Neural crest cell (in vitro differentiated cells): ENCODE data around the gene ANKRD31. TPM values are rescaled to one million over a fixed set of nuclear protein-coding genes. Genes with fewer than 3 reads are reported as not detected.
"Not testable (repeated sequence)": the region's sequence is repeated elsewhere in the genome, so short reads cannot be mapped to it uniquely, and the experiment has no call there.

ENCODE experiments used
- DNase-seq: peaks from one replicate; pipeline ENCODE4 v3.0.0; 2021; ENCODE audit warnings: low read depth, mixed read lengths, low spot score
- H3K27ac Mint-ChIP-seq: one replicate; pipeline ENCODE4 v1.8.0; 2021; ENCODE audit warnings: mild to moderate bottlenecking, mixed read lengths; ENCODE audit not compliant: unreplicated experiment
- H3K27me3 Mint-ChIP-seq: 2 replicates; pipeline ENCODE4 v1.8.0; 2021; ENCODE audit warnings: low read depth, mild to moderate bottlenecking, mixed read lengths
- H3K36me3 Mint-ChIP-seq: 2 replicates; pipeline ENCODE4 v1.8.0; 2021; ENCODE audit warnings: low read depth, mild to moderate bottlenecking, mixed read lengths
- H3K4me1 Mint-ChIP-seq: 2 replicates; pipeline ENCODE4 v1.8.0; 2021; ENCODE audit warnings: mixed read lengths
- H3K4me3 Mint-ChIP-seq: one replicate; pipeline ENCODE4 v1.8.0; 2021; ENCODE audit warnings: mild to moderate bottlenecking, mixed read lengths
- H3K9me3 Mint-ChIP-seq: 2 replicates; pipeline ENCODE4 v1.8.0; 2021; ENCODE audit warnings: mixed read lengths
- total RNA-seq: library from RNA; stranded (reverse); gene quantifications from 2 replicates; pipeline ENCODE4 v1.2.1, GENCODE V29; 2021
- TF ChIP-seq, protein P1 (sequence below): fragments of 200-600 bp; sonication (generic); conservative IDR thresholded peaks from 2 replicates; pipeline ENCODE4 v1.5.0; 2021; ENCODE audit warnings: antibody characterized with exemption, mild to moderate bottlenecking

ANKRD31 gene
- total RNA-seq, 1 donor from 2014 or later = 0.51 TPM

DNA sequence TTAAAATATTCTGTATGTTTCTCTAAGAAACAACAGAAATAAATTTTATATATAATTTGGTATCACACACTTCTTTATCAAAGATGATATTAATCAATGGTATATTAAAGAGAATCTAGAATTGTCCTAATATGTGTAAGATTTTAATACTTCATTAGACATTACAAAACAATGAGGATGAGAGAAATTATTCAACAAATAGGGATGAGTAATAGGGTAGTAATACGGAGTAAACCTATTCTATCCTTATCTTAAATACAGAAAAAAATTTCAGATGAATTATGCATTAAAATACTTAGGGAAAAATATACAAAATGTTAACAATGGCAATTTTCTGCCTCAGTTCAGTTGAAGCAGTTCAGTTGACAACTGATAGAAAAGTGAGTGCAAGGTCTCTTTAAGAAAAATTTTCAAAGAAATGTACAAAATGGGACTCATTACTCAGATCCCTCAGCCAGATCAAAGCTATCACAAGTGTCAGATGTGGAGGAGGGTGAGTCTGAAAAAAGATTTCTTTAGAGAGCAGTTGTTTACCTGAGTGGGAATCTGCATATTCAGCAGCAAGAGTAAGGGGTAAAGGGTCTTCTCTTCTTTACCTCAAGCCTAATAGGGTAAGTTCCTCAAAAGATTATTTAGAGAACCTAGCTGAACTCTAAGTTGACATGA lies 127.6 kb downstream of the ANKRD31 start:
- no peaks in the 10 kb centered on the region for H3K4me1 Mint-ChIP-seq
- no peaks in the 10 kb centered on the region for H3K27me3 Mint-ChIP-seq
- no peak overlapping the region for H3K4me3 Mint-ChIP-seq
- TF ChIP-seq, protein P1, sequence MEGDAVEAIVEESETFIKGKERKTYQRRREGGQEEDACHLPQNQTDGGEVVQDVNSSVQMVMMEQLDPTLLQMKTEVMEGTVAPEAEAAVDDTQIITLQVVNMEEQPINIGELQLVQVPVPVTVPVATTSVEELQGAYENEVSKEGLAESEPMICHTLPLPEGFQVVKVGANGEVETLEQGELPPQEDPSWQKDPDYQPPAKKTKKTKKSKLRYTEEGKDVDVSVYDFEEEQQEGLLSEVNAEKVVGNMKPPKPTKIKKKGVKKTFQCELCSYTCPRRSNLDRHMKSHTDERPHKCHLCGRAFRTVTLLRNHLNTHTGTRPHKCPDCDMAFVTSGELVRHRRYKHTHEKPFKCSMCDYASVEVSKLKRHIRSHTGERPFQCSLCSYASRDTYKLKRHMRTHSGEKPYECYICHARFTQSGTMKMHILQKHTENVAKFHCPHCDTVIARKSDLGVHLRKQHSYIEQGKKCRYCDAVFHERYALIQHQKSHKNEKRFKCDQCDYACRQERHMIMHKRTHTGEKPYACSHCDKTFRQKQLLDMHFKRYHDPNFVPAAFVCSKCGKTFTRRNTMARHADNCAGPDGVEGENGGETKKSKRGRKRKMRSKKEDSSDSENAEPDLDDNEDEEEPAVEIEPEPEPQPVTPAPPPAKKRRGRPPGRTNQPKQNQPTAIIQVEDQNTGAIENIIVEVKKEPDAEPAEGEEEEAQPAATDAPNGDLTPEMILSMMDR = no peak
- H3K27ac Mint-ChIP-seq = no peak overlapping the region
- no peaks in the 10 kb centered on the region for H3K36me3 Mint-ChIP-seq
- no peaks in the 10 kb centered on the region for H3K9me3 Mint-ChIP-seq
- no peak for DNase-seq

DNA sequence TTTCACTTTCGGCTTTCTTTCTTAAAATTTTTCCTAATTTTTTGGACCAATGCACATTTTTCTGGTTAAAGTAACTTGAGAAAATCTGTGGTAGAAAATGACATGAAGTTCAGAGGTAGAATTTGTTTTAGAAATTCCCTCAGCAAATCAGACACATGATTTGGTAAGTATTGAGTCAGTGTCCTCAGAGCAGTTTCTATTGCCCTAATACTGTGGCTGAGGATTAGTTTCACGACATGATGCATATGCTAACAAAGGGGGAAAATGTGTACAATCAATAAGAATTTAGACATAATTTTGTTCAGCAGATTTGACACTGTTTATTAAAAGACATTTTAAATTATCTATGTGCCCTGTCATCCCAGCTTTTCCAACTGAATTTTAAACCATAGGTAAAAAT lies 128.2 kb downstream of the ANKRD31 start:
- Mint-ChIP-seq H3K27me3 (no peaks in the 10 kb centered on the region), H3K27ac (no peak overlapping the region), H3K36me3 (no peaks in the 10 kb centered on the region), H3K9me3 (no peaks in the 10 kb centered on the region), H3K4me1 (no peaks in the 10 kb centered on the region), H3K4me3 (no peak overlapping the region)
- no peak for DNase-seq
- TF ChIP-seq, protein P1 = no peak

DNA sequence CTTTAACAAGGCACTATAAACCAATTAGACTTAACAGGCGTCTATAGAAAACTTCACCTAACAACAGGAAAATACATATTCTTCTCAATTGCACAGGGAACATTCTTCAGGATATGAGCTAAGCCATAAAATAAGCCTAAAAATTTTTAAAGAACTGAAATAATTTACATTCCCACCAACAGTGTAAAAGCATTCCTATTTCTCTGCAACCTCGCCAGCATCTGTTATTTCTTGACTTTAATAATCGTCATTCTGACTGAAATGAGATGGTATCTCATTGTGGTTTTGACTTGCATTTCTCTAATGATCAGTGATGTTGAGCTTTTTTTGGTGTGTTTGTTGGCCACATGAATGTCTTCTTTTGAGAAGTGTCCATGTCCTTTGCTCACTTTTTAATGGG lies 140.7 kb downstream of the ANKRD31 start:
- H3K4me1 Mint-ChIP-seq = not testable (repeated sequence)

DNA sequence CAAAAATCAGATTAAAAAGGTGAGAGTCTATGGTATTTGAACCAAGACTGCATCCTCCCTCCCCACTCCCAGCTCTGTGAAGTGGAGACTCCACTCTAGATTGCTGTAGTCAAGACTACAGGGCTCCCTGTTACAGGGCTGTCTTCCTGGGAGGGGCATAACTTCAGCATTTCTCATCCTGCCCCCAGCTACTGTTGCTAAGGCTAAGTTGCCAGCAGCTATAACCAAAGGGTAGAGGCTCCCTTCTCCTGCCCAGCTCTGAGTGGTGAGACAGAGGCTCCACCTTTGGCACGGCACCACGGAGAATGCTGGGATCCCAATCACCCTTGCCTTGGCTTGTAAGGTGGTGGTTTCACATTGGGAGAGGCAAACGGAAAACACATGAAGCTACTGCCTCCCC lies 145.1 kb downstream of the ANKRD31 start:
- H3K4me3 Mint-ChIP-seq = no peak overlapping the region
- no peaks in the 10 kb centered on the region for H3K36me3 Mint-ChIP-seq
- H3K4me1 Mint-ChIP-seq = no peaks in the 10 kb centered on the region
- H3K9me3 Mint-ChIP-seq = no peaks in the 10 kb centered on the region
- TF ChIP-seq, protein P1 = no peak
- no peak for DNase-seq
- no peaks in the 10 kb centered on the region for H3K27me3 Mint-ChIP-seq
- no peak overlapping the region for H3K27ac Mint-ChIP-seq

More for the DNA sequence above, 140.7 kb downstream of the ANKRD31 start:
- DNase-seq, H3K36me3 Mint-ChIP-seq, H3K27me3 Mint-ChIP-seq, H3K27ac Mint-ChIP-seq, H3K9me3 Mint-ChIP-seq, H3K4me3 Mint-ChIP-seq: not testable (repeated sequence)

DNA sequence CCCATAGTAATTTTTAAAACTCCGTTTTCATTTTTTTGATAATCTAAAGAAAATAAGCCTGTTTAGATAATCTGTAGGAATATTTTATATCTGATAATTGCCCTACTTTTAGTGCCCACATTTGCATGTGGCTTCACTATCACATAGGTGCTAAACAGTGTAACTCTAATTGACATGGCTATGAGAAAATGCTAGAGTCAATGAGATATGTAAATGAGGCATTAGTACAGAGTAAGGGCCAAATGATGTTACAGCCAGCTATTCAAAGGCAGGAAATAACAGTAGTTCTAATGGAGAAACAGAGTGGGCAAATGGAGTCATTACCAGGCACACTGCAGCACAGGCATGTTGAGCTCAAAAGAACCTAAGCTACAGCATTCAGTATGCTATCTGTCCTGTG lies 147.0 kb downstream of the ANKRD31 start:
- no peak for DNase-seq
- TF ChIP-seq, protein P1 = no peak
- no peak overlapping the region for H3K27ac Mint-ChIP-seq
- H3K4me1 Mint-ChIP-seq = no peaks in the 10 kb centered on the region
- no peaks in the 10 kb centered on the region for H3K9me3 Mint-ChIP-seq
- H3K27me3 Mint-ChIP-seq = no peaks in the 10 kb centered on the region
- H3K36me3 Mint-ChIP-seq = no peaks in the 10 kb centered on the region
- no peak overlapping the region for H3K4me3 Mint-ChIP-seq

DNA sequence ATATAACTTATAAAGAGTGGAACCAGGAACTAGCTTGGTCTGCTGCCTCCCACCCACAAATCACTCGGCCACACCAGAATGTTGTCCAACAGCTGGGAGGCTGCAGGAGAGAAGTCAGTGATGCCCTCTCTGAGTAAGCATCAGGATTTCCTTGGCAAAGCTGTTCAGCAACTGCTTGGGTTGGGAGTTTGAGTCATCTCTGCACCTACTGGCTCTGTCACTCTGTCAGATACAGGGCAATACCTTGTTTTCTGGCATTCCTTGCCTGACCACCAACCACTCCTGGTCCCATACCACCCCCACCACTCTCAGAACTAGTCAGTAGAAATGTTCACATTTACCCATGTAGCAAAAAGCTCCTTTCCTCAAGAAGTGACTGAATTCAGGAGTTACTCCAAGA lies 147.5 kb downstream of the ANKRD31 start:
- H3K36me3 Mint-ChIP-seq = no peaks in the 10 kb centered on the region
- H3K27me3 Mint-ChIP-seq = no peaks in the 10 kb centered on the region
- H3K27ac Mint-ChIP-seq = no peak overlapping the region
- H3K4me3 Mint-ChIP-seq = no peak overlapping the region
- TF ChIP-seq, protein P1 = no peak
- H3K9me3 Mint-ChIP-seq = no peaks in the 10 kb centered on the region
- H3K4me1 Mint-ChIP-seq = no peaks in the 10 kb centered on the region
- no peak for DNase-seq
